GM19328 (cell line): ENCODE results near the gene CCNK.
A peak's percentile ranks its signal among the peaks of the same experiment; 100 is the strongest.

Source experiments
- ATAC-seq: cut with Tn5 transposase; IDR thresholded peaks from one replicate; pipeline ENCODE4 v1.9.1; 2021; ENCODE audit warnings: mild to moderate bottlenecking, moderate library complexity; ENCODE audit not compliant: unreplicated experiment

Gene CCNK

DNA sequence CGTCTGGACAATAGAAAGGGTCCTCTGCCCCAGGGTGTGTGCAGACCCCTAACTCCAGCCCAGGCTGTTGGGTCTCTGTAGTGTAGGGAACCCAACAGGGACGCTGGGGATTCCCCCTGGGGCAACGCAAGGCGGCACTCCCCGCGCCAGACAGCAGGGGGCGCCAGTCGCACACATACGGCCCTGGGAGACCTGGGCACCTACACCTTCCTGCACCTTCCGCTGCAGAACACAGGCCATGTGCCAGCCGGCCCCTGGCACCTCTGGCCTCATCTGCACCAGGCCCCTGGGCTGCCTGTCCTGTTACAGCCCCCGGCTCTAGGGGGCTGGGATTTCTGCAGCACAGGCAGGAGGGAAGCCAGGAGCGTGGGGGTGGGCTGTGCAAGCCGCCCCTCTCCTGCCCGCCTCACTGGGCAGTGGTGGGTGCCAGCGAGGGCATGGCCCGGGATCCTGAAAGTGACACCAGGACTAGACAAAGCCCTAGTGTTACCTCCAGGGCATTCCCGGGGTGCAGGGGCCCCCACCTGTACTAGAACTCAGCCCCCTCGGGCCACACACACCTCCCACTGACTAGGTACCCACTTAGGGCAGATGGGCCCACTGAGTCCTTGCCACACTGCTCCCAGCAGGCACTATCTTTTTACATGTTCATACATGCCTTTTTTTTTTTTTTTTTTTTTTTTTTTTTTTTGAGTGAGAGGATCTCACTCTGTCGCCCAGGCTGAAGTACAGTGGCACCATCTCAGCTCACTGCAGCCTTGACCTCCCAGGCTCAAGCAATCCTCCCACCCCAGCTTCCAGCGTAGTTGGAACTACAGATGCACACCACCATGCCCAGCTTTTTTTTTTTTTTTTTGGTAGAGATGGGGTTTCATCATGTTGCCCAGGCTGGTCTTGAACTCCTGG, 37.5 kb downstream of the CCNK start:
- ATAC-seq, result peak; percentile 75

DNA sequence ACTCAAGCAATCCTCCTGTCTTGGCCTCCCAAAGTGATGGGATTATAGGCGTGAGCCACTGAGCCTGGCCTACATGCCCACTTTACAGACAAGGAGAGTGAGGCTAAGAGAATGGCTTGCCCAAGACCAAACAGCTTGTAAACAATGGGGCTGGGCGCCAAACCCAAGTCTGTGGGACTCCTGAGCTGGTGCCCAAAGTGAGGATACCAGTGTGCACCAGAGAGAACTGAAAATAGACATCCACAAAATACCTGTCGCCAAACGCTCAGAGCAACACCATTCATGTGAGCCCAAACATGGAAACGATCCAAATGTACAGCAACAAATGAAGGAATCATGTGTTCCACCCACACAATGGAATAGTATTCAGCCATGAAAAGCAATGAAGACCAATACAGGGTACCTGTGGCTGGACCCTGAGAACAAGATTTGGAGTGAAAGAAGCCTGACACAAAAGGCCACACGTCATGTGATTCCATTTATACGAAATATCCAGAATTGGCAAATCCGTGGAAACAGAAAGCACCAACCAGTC, 38.2 kb downstream of the CCNK start:
- no peak for ATAC-seq

DNA sequence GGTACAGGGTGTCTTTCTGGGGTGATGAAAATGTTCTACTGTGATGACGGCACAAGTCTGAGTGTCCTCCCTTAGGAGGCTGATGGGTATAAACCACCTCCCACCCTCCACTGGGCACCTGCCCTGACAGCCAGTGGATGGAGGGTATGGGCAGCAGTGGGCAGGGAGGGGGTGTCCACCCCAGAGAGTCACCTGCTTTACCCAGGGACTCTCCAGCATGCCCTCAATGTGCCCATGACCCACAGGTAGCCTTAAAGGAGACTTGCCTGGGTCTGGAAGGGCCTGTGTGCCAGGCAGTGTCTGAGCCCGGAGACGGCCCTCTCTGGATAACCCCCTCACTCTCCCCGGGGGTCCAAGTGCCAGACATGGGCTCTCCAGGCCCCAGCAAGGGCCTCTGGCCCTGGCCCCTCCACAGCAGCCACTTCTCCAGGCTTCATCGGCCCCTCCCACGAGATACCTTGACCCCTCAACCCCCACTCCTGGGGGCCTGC, 38.8 kb downstream of the CCNK start:
- no peak for ATAC-seq

DNA sequence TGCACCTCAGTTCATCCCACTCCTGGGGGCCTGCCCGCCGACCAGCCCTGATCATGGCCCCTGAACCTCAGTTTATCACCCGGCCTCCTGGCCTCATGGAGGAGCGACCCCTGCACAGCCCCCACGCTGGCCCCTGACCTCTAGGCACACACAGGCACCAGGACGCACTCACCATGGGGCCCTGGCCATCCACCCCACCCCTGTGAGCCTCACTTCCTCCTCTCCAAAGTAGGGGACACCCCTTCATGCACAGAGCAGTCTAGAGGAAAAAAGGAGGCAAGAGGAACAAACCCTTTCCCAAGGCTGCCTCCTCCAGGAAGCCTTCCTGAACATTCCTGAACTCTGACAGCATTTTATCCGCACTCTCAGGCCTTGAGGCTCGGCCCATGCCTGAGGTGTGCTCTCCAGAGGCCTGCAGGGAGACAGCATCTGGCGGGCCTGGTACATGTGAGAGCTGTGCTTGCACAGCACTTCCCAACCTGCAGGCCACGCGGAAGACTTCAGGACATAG, 39.4 kb downstream of the CCNK start:
- ATAC-seq, result no peak

DNA sequence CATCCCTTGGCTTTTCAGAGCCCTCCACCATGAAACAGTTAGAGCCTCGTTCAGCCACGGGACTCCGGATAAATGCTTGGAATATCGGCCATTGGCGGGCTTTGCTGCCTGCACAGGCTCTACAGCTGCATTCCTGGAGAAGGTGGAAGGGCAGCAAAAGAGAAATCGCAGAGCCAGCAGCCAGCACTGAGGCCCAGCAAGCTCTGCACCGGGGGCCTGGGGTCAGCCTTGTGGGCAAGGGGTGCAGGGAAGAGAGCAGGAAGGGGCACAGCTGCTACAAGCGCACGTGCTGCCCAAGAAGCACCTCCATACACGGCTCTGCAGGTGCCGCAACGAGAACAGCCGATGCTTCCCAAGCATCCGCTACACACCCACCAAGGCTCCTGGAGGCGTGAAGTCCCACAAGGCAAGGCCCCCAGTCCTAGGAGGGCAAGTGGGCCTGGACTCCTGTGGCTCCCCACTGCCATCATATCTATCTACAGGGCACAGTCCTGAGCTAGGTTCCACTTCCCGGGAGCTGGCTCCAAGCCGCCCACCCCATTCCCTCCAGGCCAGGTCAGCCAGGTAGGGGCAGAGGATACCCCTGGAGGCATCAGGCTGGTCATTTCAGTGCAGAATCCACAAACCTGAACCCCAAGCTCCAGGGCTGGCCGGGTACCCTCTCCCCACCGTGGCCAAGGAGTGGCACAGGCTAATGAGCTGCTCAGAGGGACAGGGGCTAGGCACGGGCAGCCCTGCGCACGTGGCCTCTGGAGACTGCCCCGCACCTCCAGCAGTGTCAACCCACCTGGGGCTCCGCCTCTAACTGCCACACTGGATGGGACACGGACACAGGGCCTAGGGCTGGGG, 40.2 kb downstream of the CCNK start:
- no peak for ATAC-seq

DNA sequence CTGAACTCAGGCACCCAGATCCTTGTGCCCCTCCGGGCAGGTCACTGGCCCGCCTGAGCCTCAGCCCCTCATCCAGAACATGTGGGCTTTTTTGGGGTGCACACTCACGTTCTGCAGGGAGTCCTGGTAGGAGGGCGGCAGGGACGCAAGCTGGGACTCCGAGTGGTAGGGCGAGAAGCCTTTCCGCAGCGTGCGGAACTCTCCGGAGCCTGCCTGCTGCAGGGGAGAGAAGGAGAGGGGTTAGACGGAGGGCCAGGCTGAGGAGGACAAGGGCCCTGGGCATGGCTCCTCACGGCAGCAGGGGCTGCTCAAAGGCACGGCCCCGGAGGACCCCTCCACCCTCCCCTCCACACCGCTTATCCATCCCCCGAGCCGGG, 40.8 kb downstream of the CCNK start:
- no peak for ATAC-seq

DNA sequence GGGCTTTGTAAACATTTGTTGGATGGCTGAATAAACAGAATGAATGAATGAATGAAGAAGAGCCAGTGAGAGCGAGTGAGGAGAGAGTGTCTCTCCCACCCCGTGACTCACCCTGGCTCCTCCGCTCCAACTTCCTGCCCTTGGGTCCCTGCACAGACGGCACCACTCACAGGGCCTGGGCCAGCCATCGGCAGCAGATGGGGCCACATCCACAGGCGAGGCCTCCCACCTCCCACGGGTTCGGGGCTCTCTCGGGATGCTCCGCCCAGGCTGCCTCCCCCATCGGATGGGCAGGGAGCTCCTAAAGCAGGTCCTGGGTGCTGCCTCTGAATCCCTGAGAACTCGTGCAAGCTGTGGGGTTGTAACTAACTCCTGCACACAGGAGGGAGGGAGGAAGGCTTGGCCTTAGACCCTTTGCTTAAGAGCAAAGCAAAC, 41.3 kb downstream of the CCNK start:
- ATAC-seq, result no peak

DNA sequence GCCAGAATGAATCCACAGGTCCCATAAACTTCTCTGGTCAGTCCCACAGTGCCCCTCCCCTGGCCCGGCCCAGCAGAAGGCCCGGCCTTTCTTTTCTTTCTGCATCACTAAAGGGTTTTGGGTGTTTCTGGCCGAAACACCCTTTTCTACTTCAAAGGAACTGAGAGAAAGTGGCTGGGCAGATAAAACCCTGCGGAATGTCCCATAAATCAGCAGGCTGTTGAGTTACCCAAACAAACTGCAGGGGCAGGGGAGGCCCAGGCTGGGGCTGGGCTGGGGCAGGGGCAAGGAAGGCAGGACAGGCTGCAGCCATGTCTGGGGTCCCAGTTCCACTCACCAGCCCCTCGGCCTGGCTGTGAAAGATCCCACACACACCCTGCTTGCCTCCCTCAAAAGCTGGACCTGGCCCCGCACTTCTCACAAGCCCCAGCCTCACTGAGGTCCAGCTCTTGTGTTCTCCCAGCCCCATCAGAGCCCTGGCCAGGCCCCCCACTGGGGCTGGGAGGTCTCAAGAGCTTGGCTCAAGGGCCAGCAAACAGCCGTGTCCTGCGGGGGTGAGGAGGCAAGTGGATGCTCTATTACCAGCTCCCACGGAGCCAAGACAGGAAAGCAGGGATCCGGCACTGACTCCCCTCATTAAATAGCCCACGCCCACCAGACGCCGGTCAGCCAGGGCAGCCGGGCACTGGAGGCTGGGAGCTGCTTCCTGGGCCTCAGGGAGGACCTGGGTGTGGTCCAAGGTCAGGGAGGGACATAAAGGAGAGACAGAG, 41.9 kb downstream of the CCNK start:
- no peak for ATAC-seq

DNA sequence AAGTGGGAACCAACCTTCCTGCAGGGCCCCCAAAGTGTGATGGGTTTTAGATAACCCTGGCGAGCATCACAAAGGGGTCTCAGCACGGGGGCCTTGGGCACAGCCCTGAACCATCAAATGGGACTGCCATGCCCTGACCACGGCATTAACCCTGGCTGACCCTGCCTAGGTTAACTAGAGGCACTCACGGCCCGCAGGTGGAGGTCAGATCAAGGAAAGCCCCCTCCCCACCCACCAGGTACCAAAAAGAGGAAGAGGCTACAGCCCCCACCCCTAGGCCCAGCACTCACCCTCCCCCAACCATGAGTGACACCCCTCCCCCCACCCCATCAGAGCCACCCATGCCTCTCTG, 42.5 kb downstream of the CCNK start:
- no peak for ATAC-seq

DNA sequence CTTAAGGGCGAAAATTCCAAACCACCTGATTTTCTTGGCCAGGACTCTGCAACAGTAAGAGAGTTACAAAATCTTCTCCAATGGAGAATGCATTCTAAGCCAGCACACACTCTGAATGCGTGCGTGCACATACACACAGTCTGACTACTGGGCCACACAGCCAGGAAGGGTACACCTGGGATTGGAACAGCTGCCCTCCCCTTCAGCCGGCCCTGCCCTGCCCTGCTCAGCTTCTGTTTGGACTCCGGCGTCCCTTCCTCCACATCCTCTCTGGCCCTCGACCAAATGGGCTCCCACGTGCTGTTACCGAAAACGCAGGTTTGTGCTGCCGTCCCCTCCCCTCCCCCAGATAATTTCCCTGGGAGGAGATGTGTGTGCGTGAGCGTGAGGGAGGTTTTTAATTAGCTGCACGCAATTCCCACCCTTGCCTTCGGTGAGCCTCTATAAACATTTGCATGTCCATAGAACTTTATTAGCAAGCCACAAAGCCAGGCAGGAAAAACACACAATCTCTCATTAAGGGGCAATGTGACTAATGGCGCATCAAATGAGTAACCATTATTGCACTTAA, 43.0 kb downstream of the CCNK start:
- no peak for ATAC-seq

DNA sequence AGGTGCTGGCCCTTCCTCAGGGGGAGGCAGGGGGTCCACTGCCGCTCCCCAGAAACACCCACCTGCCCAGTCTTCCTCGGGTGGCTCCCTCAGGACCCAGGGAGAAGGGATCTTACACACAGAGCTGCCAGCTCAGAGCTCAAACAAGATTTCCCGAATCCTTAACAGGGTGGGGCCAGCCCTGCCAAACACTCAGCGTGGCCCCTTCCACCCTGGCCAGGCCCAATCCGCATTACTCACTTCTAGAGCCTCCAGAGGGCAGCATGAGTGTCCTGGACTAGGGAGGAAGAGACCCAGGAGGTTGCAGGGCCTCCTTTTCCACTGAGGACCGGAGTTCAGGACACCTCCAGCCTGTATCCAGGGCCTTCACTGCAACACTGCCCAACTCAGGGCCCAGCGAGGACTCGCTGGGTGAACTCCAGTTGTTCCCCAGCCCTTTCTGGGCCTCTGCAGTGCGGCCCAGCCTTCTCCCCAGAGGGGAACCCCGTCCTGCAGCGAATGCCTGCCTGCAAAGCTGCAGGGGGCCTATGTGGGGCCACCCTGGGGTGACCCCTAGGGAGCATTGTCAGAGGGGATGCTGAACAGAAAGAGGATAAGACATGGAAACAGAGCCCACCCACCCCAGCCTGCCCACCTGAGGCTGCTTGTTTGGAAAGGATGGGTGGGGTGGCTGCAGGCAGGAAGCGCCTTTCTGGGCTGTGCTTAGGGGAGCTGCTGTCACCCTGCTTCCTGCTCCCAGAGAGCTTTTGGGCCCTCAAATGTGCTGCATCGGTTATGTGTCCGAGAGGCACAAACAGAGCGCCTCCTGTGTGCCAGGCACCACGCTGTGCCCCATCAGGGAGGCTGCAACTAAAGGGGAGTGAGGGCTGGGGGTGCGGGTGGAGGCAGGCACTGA, 43.8 kb downstream of the CCNK start:
- ATAC-seq, result no peak

DNA sequence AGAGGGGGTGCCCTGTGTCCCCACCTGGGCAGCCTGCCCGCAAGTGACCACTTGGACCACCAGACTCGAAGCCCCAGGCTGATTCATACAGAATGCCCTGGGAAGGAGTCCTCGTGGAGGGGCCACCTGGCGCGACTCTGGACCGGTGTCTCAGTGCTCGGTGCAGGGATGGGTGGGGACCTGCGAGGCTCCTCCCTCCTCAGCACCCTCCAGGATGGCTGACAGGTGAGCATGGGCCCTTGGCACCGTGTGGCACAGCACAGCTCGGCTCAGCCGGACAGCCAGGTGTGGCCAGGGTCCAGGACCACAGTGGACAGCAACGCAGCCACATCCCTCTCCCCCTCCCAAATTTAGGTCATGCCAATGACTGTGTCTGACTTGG, 44.5 kb downstream of the CCNK start:
- no peak for ATAC-seq

DNA sequence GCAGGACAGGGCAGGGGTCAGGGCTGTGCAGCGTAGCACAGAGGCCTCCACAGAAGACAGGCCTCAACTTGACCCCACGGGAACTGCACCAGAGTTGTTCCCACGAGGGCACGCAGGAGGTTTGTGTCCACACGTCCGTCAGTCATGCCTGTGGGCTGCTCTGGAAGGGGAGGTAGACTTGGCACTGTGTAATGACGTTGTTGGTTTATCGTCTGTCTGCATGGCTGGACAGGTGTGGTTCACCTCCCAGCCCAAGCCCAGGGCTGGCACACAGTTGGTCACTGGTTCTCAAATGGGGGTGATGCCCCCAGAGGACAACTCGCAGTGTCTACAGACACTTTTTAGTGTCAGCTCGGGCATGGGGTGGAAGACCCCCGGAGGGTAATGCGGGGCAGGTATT, 45.8 kb downstream of the CCNK start:
- no peak for ATAC-seq

DNA sequence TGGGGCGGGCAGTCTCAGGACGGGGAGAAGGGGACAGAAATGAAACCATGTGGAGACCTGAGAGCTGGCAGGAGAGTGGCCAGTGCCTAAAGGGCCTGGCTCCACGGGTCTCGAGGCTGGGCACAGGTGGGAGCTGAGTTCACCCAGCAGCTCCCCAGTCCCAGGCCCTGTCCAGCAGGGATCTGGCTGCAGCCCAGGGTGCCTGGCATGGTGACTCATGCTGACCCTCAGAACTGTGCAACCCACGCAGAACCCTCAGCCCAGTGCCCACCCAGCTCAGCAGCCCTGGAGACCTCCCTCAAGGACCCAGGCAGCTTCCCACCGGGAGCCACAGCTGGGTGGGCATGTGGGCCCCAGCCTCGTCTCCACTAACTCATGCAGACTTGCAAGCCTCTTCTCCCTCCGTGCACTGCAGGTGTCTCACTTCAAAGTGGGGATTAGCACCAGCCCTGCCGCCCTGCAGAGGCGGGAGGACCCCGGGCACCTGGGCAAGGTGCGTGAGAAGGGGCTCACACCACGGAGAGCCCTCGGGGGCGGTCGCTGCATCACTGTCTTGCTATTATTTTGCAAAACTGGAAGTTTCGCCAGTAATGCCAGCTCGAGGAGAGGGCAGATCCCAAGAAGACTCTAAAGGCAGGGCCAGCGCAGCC, 46.3 kb downstream of the CCNK start:
- no peak for ATAC-seq

DNA sequence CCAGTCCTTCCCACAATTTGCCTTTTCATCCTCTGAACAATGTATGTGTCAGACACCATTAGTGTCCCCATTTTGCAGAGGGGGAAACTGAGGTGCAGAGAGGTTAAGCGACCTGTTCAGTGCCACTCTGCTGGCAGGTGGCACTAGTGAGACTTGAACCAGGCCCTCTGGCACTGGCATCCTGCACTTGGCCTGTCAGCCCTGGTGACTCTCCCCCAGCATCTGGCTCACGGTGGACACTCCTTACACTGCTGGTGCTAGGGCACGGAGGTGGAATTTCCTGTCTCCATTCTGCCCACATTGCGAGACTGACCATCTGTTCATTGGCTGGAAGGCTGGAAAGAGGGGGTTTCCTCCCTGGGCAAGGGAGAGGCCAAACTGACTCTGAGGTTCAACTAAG, 48.7 kb downstream of the CCNK start:
- no peak for ATAC-seq

DNA sequence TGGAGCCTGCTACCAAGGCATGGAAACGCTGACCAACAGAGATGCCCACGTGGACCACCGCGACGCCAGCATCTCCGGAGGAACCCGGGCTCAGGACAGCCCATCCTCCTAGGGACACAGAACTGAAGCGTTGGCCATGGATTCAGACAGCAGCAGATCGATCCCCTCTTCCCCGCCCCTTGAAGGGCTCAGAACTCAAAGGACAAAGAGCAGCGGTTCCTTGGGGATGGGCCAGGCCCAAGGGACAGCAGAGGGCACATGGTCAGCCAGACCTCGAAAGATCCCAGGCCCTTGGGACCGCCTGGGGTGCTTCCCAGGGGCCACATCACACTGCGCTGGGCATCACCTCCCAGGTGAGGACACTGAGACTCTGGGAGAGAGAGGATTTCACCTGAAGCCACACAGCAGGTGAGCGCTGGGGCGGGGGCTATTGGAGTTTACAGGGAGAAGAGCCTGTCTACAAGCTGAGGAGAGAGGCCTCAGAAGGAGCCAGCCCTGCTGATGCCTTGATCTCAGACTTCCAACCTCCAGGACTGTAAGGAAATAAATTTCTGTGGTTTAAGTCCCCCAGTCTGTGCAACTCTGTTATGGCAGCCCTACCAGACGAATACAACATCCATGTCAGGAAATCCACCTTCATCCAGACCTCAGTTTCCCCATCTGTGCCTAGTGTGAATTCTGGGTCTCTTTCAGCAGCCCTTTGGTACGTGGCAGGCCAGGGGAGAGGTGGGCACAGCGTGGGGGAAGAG, 49.4 kb downstream of the CCNK start:
- ATAC-seq, result no peak

DNA sequence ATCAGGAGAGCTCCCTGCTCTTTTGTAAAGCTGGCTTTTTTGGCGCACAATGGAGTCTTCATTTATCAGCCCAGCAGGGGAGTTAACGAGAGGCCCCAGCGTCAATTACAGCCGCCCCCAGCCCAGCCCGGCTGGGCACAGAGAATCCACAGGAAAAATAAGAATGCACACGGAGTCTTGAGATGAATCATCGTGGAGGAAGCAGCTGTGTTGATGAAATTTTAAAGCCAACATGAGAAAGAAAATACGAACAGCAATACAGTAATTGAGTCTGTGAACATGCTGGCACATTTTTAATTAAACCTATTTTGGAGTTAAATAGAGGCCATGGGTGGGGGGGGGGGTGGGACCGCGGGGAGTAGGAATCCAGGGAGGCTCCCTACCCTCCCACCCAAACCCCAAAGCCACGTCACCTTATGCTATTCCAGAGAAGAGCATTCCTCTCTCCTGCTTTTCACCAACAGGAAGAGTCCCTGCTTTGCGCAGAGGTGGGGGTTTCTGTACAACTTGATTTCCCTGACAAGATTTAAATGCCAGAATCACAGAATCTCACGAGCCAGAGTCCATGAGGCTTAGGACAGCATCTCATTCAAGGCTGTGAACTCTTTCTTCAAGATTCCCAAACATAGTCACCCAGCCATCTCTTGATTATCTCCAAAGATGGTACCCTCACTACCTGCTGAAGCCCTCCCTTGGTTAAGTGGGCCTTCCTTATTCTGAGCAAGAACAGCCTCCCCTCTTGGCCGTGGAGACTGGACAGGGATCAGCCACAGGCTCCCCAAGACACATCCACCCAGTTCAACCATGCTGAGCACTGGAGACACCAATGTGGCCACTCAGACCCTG, 50.3 kb downstream of the CCNK start:
- no peak for ATAC-seq
